ENCODE results near the gene NFATC2. TPM values are rescaled to one million over a fixed set of nuclear protein-coding genes. Genes with fewer than 3 reads are reported as not detected.

NFATC2 gene
- total RNA-seq, 1 experiment from 2014 or later: 15.8 TPM

DNA sequence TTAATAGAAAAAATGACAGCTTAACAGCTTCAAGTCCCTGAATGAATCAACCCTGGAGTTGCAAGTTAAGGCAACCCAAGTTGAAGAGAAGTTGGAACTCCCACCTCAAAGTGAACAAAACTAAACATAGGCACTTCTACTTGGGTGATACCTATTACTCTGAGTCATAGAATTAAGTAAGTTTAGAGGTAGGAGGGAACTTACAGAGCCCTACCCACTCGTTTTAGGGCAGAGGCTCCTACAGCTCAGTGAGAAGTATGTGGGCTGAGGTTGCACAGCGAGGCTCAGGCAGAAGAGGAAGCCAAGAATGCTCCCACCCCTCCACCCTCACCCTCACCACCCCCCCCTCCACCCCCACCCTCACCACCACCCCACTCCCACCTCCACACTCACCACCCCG, 42.2 kb downstream of the NFATC2 start:
- no peak overlapping the region for H3K27ac Mint-ChIP-seq (ENCODE audit: unreplicated experiment)
- no peaks in the 10 kb centered on the region for H3K9me3 Mint-ChIP-seq (ENCODE audit: low read depth, unreplicated experiment)
- intact Hi-C loops (cut with micrococcal nuclease; ENCODE audit: unreplicated experiment): no loop called here
- H3K4me3 Mint-ChIP-seq (ENCODE audit: low read depth, unreplicated experiment): no peak overlapping the region
- TF ChIP-seq, protein P1, sequence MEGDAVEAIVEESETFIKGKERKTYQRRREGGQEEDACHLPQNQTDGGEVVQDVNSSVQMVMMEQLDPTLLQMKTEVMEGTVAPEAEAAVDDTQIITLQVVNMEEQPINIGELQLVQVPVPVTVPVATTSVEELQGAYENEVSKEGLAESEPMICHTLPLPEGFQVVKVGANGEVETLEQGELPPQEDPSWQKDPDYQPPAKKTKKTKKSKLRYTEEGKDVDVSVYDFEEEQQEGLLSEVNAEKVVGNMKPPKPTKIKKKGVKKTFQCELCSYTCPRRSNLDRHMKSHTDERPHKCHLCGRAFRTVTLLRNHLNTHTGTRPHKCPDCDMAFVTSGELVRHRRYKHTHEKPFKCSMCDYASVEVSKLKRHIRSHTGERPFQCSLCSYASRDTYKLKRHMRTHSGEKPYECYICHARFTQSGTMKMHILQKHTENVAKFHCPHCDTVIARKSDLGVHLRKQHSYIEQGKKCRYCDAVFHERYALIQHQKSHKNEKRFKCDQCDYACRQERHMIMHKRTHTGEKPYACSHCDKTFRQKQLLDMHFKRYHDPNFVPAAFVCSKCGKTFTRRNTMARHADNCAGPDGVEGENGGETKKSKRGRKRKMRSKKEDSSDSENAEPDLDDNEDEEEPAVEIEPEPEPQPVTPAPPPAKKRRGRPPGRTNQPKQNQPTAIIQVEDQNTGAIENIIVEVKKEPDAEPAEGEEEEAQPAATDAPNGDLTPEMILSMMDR (IDR thresholded peaks at IDR 0.05; ENCODE audit: unreplicated experiment): no peak
- H3K27me3 Mint-ChIP-seq (ENCODE audit: unreplicated experiment): no peaks in the 10 kb centered on the region
- H3K36me3 Mint-ChIP-seq (ENCODE audit: insufficient read depth, unreplicated experiment): no peaks in the 10 kb centered on the region
- CTCF ChIA-PET: interaction anchor here (1.1 to 1.5 kb wide), 2 partner anchors 12 to 28 kb away, joined by 3 to 4 read pairs; no protein-coding TSS in a partner anchor
- no TSS peak for BruUV-seq (replicated peaks)
- DNase-seq: no peak
- peaks cover 21% of the 10 kb centered on the region for H3K4me1 Mint-ChIP-seq (ENCODE audit: low read depth, unreplicated experiment)

DNA sequence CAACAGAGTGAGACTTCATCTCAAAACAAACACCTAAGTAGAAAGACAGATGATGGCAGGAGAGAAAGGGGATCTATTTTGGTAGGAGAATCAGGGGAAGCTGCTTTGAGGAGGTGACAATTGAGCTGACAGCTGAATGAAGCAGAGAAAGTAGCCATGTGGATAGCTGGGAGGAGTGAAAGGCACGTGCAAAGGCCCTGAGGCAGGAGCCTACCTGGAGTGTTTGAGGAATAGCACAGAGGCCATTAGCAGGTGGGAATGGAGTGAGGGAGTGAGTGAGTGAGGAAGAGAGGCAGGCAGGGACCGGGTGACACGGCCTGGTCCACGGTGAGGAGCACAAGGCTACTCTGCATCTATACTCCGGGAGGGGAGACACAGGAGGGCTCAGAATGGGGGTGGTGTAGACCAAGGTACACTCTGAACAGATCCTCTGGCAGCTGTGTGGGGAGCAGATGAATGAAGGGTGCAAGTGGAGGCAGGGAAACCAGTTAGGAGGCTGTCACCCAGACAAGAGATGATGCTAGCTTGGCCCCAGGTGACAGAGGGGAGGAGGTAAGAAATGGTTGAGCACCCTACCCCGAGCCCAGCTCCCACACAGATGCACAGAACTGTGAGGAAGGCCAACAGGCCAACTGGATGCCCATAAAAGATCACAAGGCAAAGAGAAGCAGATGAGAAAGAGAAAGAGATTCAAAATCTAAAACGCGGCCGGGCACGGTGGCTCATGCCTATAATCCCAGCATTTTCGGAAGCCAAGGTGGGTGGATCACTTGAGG, 43.6 kb downstream of the NFATC2 start:
- H3K4me3 Mint-ChIP-seq (ENCODE audit: low read depth, unreplicated experiment): no peak overlapping the region
- CTCF ChIA-PET: interaction anchor here (1.1 kb wide), 1 partner anchor 29 kb away, joined by 3 read pairs; no protein-coding TSS in a partner anchor
- no peak for DNase-seq
- TF ChIP-seq, protein P1 (IDR thresholded peaks at IDR 0.05; ENCODE audit: unreplicated experiment): no peak
- no peak overlapping the region for H3K27ac Mint-ChIP-seq (ENCODE audit: unreplicated experiment)
- no peaks in the 10 kb centered on the region for H3K9me3 Mint-ChIP-seq (ENCODE audit: low read depth, unreplicated experiment)
- no peaks in the 10 kb centered on the region for H3K36me3 Mint-ChIP-seq (ENCODE audit: insufficient read depth, unreplicated experiment)
- no TSS peak for BruUV-seq (replicated peaks)
- intact Hi-C loops (cut with micrococcal nuclease; ENCODE audit: unreplicated experiment): no loop called here
- H3K27me3 Mint-ChIP-seq (ENCODE audit: unreplicated experiment): no peaks in the 10 kb centered on the region
- peaks cover 21% of the 10 kb centered on the region for H3K4me1 Mint-ChIP-seq (ENCODE audit: low read depth, unreplicated experiment)

DNA sequence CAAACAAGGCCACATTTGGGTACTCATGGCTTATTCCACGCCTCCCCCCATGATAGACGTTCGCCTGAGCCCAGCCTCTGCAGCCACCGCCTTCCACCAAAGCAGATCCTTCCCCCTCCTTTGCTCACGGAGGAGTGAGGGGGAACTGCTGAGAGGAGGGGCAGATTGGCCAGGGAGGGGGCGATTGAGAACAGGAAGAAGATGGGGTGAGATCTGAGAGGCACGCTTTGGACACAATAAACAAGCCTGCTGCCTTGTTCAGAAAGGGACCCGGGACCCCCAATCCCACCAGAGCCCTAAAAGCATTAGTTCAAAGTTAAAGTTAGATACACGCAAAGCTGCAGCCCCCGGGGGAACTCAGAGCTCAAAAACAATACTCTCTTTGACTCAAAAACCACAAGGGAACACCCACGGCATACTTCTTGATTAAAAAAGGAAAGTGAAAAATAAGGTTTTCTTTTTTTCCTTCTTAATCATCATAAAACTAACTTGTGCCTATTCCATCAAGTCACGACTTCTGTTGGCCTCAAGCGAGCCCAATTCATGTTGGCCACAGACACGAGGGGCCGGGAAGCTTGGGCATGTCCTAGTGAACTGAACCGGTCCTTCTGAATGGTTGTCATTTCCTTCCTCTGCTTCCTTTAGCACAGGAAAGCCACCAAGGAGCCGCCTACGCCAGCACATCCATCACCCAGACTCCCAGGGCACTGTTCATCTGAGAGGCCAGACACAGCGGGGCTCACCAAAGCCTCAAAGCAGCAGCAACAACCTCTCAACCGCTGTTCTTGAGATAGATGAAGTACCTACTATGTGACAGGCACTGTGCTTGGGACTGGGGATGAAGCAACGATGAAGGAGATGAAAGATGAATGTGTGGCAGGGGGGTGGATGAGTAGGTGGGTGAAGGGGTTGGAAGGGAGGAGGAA, 44.7 kb downstream of the NFATC2 start:
- H3K36me3 Mint-ChIP-seq (ENCODE audit: insufficient read depth, unreplicated experiment): no peaks in the 10 kb centered on the region
- DNase-seq: no peak
- no peaks in the 10 kb centered on the region for H3K27me3 Mint-ChIP-seq (ENCODE audit: unreplicated experiment)
- intact Hi-C loops (cut with micrococcal nuclease; ENCODE audit: unreplicated experiment): no loop called here
- H3K4me1 Mint-ChIP-seq (ENCODE audit: low read depth, unreplicated experiment): peaks cover 21% of the 10 kb centered on the region
- no peak overlapping the region for H3K27ac Mint-ChIP-seq (ENCODE audit: unreplicated experiment)
- no TSS peak for BruUV-seq (replicated peaks)
- no peak overlapping the region for H3K4me3 Mint-ChIP-seq (ENCODE audit: low read depth, unreplicated experiment)
- no peaks in the 10 kb centered on the region for H3K9me3 Mint-ChIP-seq (ENCODE audit: low read depth, unreplicated experiment)
- CTCF ChIA-PET: interaction anchor here (0.8 kb wide), 1 partner anchor 10 kb away, joined by 4 read pairs; no protein-coding TSS in a partner anchor
- TF ChIP-seq, protein P1 (IDR thresholded peaks at IDR 0.05; ENCODE audit: unreplicated experiment): no peak

DNA sequence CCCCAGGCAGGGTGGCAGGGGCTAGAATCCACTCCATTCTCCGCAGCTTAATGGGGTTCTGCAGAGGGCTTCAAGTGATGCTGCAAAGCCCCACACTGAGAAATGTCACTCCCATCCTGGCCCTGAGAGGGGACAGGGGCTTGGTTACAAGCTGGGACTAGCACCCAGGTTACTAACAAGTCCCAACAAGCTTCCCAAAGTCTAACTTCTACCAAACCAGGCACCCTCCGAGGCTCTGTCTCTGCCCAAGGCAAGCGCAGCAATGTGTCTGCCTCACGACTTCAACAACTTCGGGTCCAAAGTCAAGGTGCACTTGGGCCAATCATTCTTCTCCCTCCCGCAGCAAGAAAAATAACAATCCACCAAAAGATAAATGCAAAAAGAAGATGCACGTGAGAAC, 45.6 kb downstream of the NFATC2 start:
- TF ChIP-seq, protein P1 (IDR thresholded peaks at IDR 0.05; ENCODE audit: unreplicated experiment): no peak
- Mint-ChIP-seq H3K4me1 (ENCODE audit: low read depth, unreplicated experiment) (peaks cover 21% of the 10 kb centered on the region), H3K27me3 (ENCODE audit: unreplicated experiment) (no peaks in the 10 kb centered on the region), H3K4me3 (ENCODE audit: low read depth, unreplicated experiment) (no peak overlapping the region), H3K9me3 (ENCODE audit: low read depth, unreplicated experiment) (no peaks in the 10 kb centered on the region), H3K36me3 (ENCODE audit: insufficient read depth, unreplicated experiment) (no peaks in the 10 kb centered on the region), H3K27ac (ENCODE audit: unreplicated experiment) (no peak overlapping the region)
- no TSS peak for BruUV-seq (replicated peaks)
- CTCF ChIA-PET: no interaction called here
- DNase-seq: no peak
- intact Hi-C loops (cut with micrococcal nuclease; ENCODE audit: unreplicated experiment): no loop called here
